ENCODE measurements around the gene PEDS1. TPM values are rescaled to one million over a fixed set of nuclear protein-coding genes. Genes with fewer than 3 reads are reported as not detected.
A peak's percentile ranks its signal among the peaks of the same experiment; 100 is the strongest.

Gene PEDS1
- total and polyA plus RNA-seq, 2 of the 13 experiments (the other 11 are each of a cell fraction or from before 2014, with no cell fraction given) = 30.5 to 93.9 TPM

DNA sequence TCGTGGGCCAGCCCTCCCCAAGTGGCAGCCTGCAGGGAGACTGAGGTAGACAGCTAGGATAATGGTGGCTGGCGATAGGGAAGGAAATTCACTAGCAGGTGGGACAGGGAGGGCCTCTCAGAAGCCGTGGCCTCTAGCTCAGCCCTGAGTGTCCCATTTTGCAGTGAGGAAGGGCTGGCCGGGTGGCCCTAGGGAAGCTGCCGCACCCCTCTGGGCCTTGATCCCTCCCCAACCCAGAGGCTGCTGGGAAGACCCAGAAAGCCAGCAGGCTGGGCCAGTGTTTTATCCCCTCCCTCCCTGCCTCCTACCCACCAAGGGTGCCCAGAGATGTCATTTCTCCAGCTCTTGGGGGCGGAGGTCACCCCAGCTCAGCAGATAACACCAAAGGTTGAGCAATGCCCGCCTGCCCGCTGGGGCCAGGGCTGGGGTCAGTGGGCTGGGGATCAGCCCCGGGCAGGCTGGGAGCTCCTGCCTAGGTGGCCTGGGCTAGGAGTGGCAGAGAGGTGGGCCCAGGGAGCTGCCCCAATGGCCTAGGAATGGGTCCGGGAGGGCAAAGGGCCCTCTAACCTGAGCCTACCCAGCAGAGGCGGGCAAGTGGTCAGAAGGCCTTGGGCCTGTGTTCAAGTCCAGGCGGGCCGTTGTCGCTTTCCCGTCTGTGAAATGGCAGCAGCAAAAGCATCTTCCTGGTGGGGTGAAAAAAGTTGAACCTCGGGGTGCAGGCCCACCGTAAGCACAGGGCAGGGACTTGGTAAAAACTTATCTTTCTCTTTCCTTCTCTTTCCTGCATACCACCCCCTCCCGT, 35.6 kb upstream of the PEDS1 start (continued):
- TF ChIP-seq NR3C1 (CRISPR knock-in tag; IDR thresholded peaks at IDR 0.05) (no peak), ZNF460 (CRISPR knock-in tag; IDR thresholded peaks at IDR 0.05; ENCODE audit: borderline replicate concordance) (peak; percentile 77; the same call in 1 of the 2 replicates), FOXO1 (CRISPR knock-in tag; IDR thresholded peaks at IDR 0.05) (peak; percentile 89), FOXK2 (IDR thresholded peaks at IDR 0.05) (no peak), ZNF567 (CRISPR knock-in tag; IDR thresholded peaks at IDR 0.05; ENCODE audit: borderline replicate concordance) (peak; percentile 90; the same call in 1 of the 2 replicates), SMARCC2 (IDR thresholded peaks at IDR 0.05) (no peak), NR2F1 (CRISPR knock-in tag; IDR thresholded peaks at IDR 0.05) (peak; percentile 97 to 99), ZKSCAN5 (CRISPR knock-in tag; IDR thresholded peaks at IDR 0.05) (no peak; the same call in 1 of the 2 replicates), NPAS2 (CRISPR knock-in tag; IDR thresholded peaks at IDR 0.05; ENCODE audit: borderline replicate concordance) (no peak), SOX5 (CRISPR knock-in tag; IDR thresholded peaks at IDR 0.05; ENCODE audit: borderline replicate concordance) (peak; percentile 90), ZNF747 (CRISPR knock-in tag; IDR thresholded peaks at IDR 0.05; ENCODE audit: borderline replicate concordance) (peak; percentile 98), NKX3-1 (CRISPR knock-in tag; IDR thresholded peaks at IDR 0.05) (peak; percentile 33; the same call in 1 of the 2 replicates), AHR (CRISPR knock-in tag; IDR thresholded peaks at IDR 0.05) (peak; percentile 27; the same call in 1 of the 2 replicates), ZFX (CRISPR knock-in tag; IDR thresholded peaks at IDR 0.05; ENCODE audit: low read depth) (peak; percentile 87; the same call in 1 of the 2 replicates), ZNF367 (CRISPR knock-in tag; IDR thresholded peaks at IDR 0.05; ENCODE audit: borderline replicate concordance) (no peak), PTBP1 (IDR thresholded peaks at IDR 0.05; ENCODE audit: low read depth, low read length, poor library complexity, severe bottlenecking) (peak; percentile 100), ZFP1 (CRISPR knock-in tag; IDR thresholded peaks at IDR 0.05) (peak; percentile 93), ZNF253 (CRISPR knock-in tag; IDR thresholded peaks at IDR 0.05; ENCODE audit: borderline replicate concordance) (0 out of 2 replicates have a peak, but pooled peaks have one; percentile 0), KAT7 (CRISPR knock-in tag; IDR thresholded peaks at IDR 0.05; ENCODE audit: borderline replicate concordance) (peak; percentile 95), ARNT (IDR thresholded peaks at IDR 0.05) (no peak), HHEX (CRISPR knock-in tag; IDR thresholded peaks at IDR 0.05) (peak; percentile 48; the same call in 1 of the 2 replicates), ZNF883 (CRISPR knock-in tag; IDR thresholded peaks at IDR 0.05; ENCODE audit: not compliant biosample characterization) (peak; percentile 24), ZMYM4 (CRISPR knock-in tag; IDR thresholded peaks at IDR 0.05) (peak; percentile 87), BRD4 (CRISPR knock-in tag; IDR thresholded peaks at IDR 0.05) (no peak; the same call in 1 of the 2 replicates), NONO (IDR thresholded peaks at IDR 0.05) (no peak), NONO (CRISPR knock-in tag; conservative IDR thresholded peaks at IDR 0.05) (peak; percentile 100), RAD21 (CRISPR knock-in tag; IDR thresholded peaks at IDR 0.05) (peak; percentile 58; the same call in 1 of the 2 replicates), GATA4 (IDR thresholded peaks at IDR 0.05; ENCODE audit: borderline replicate concordance, low read depth) (peak; percentile 93), ZNF563 (CRISPR knock-in tag; IDR thresholded peaks at IDR 0.05) (peak; percentile 86; the same call in 1 of the 2 replicates)
- TF ChIP-seq, protein P1, sequence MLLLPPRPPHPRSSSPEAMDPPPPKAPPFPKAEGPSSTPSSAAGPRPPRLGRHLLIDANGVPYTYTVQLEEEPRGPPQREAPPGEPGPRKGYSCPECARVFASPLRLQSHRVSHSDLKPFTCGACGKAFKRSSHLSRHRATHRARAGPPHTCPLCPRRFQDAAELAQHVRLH (CRISPR knock-in tag; IDR thresholded peaks at IDR 0.05; ENCODE audit: borderline replicate concordance, low read depth) = peak; percentile 23; the same call in 1 of the 2 replicates
- TF ChIP-seq, protein P2, sequence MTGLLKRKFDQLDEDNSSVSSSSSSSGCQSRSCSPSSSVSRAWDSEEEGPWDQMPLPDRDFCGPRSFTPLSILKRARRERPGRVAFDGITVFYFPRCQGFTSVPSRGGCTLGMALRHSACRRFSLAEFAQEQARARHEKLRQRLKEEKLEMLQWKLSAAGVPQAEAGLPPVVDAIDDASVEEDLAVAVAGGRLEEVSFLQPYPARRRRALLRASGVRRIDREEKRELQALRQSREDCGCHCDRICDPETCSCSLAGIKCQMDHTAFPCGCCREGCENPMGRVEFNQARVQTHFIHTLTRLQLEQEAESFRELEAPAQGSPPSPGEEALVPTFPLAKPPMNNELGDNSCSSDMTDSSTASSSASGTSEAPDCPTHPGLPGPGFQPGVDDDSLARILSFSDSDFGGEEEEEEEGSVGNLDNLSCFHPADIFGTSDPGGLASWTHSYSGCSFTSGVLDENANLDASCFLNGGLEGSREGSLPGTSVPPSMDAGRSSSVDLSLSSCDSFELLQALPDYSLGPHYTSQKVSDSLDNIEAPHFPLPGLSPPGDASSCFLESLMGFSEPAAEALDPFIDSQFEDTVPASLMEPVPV (CRISPR knock-in tag; IDR thresholded peaks at IDR 0.05) = peak; percentile 89; the same call in 1 of the 2 replicates

Measured in HepG2 (cell line).